Activated CD4-positive, alpha-beta T cell treated with anti-CD3 and anti-CD28 coated beads for 4 hours (primary cell): ENCODE data around the gene GEN1.

Source experiments
- DNase-seq, 2 donors: peaks; one replicate each; pipeline ENCODE4 v3.0.0-alpha.2; 2020

Gene GEN1

GRCh38 chr2:17754773-17755425 is 961 bp downstream of the GEN1 start:
- DNase-seq, result no peak

- DNase-seq, result no peak
Observed at GRCh38 chr2:17756668-17757067, 2.7 kb downstream of the GEN1 start.

- no peak for DNase-seq
Observed at GRCh38 chr2:17757321-17757720, 3.4 kb downstream of the GEN1 start.

- no peak for DNase-seq
Observed at GRCh38 chr2:17758118-17758517, 4.2 kb downstream of the GEN1 start.

GRCh38 chr2:17759805-17760204 is 5.9 kb downstream of the GEN1 start:
- DNase-seq, result no peak

- no peak for DNase-seq
Observed at GRCh38 chr2:17762451-17762850, 8.5 kb downstream of the GEN1 start.

- DNase-seq, result no peak
Observed at GRCh38 chr2:17763641-17764333, 9.8 kb downstream of the GEN1 start.

- DNase-seq, result no peak
Observed at GRCh38 chr2:17765398-17765797, 11.5 kb downstream of the GEN1 start.

GRCh38 chr2:17768894-17769293 is 15.0 kb downstream of the GEN1 start:
- no peak for DNase-seq

- DNase-seq, result no peak
Observed at GRCh38 chr2:17771956-17772355, 18.0 kb downstream of the GEN1 start.

- no peak for DNase-seq
Observed at GRCh38 chr2:17772532-17772931, 18.6 kb downstream of the GEN1 start.

- no peak for DNase-seq
Observed at GRCh38 chr2:17780546-17780945, 26.6 kb downstream of the GEN1 start.

- no peak for DNase-seq
Observed at GRCh38 chr2:17781482-17781881, 27.5 kb downstream of the GEN1 start.

GRCh38 chr2:17786727-17787126 is 32.8 kb downstream of the GEN1 start:
- DNase-seq, result no peak

GRCh38 chr2:17788773-17789172 is 34.8 kb downstream of the GEN1 start:
- no peak for DNase-seq

- no peak for DNase-seq
Observed at GRCh38 chr2:17790536-17790935, 36.6 kb downstream of the GEN1 start.

- no peak for DNase-seq
Observed at GRCh38 chr2:17791121-17791816, 37.3 kb downstream of the GEN1 start.

GRCh38 chr2:17791817-17792130 is 37.8 kb downstream of the GEN1 start:
- no peak for DNase-seq

GRCh38 chr2:17792515-17792914 is 38.6 kb downstream of the GEN1 start:
- DNase-seq, result no peak

- DNase-seq, result no peak
Observed at GRCh38 chr2:17793296-17793695, 39.4 kb downstream of the GEN1 start.

GRCh38 chr2:17793803-17794354 is 39.9 kb downstream of the GEN1 start:
- no peak for DNase-seq

GRCh38 chr2:17795309-17795708 is 41.4 kb downstream of the GEN1 start:
- no peak for DNase-seq

- DNase-seq, result no peak
Observed at GRCh38 chr2:17798338-17798737, 44.4 kb downstream of the GEN1 start.
